22Rv1 (cell line): ENCODE data around the gene TMCO4.

ENCODE experiments used
- CTCF ChIP-seq: fragments of 450-650 bp; IDR thresholded peaks from 2 replicates; pipeline ENCODE4 v1.5.1; 2017; ENCODE audit warnings: mild to moderate bottlenecking
- ZFX ChIP-seq: fragments of 450-650 bp; IDR thresholded peaks from 2 replicates; pipeline ENCODE4 v1.6.1; 2017; ENCODE audit warnings: antibody characterized with exemption, borderline replicate concordance

DNA sequence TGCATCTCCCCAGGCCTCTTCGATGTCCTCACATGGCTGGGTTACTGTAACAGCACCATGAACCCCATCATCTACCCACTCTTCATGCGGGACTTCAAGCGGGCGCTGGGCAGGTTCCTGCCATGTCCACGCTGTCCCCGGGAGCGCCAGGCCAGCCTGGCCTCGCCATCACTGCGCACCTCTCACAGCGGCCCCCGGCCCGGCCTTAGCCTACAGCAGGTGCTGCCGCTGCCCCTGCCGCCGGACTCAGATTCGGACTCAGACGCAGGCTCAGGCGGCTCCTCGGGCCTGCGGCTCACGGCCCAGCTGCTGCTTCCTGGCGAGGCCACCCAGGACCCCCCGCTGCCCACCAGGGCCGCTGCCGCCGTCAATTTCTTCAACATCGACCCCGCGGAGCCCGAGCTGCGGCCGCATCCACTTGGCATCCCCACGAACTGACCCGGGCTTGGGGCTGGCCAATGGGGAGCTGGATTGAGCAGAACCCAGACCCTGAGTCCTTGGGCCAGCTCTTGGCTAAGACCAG lies 120.7 kb downstream of the TMCO4 start:
- TF ChIP-seq CTCF (no peak), ZFX (no peak)
